Stimulated activated CD8-positive, alpha-beta memory T cell treated with anti-CD3 and anti-CD28 coated beads, Interleukin-4, amount 100 ng/mL, for 4 hours (primary cell): ENCODE measurements around the gene NPPA.
A peak's percentile ranks its signal among the peaks of the same experiment; 100 is the strongest.
"Not testable (repeated sequence)": the region's sequence is repeated elsewhere in the genome, so short reads cannot be mapped to it uniquely, and the experiment has no call there.

ENCODE experiments used
- DNase-seq, 2 donors: peaks; one replicate each; pipeline ENCODE4 v3.0.0-alpha.2; 2020; ENCODE audit warnings: low read depth in 2 of 2, low spot score in 1 of 2

NPPA gene

GRCh38 chr1:11813021-11813420 lies 34.6 kb downstream of the NPPA start:
- DNase-seq = no peak

DNA sequence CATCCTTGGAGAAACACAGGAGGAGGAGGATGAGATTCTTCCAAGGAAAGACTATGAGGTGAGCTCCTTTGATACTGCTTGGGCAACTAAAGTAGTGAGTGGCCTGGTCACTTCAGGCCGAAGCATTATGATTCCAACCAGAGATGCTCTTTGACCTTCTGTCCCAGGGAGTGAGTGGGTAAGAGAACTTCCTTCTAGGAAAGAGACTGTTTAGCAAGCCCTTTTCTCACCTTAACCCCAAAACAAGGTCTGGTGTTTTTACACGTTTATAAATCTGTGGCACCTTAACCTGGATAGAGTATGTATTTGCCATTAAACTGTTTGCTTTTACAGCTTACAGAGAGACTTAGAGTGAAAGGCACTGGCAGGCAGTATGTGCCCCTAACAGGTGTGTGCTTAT lies 40.5 kb downstream of the NPPA start:
- no peak for DNase-seq

DNA sequence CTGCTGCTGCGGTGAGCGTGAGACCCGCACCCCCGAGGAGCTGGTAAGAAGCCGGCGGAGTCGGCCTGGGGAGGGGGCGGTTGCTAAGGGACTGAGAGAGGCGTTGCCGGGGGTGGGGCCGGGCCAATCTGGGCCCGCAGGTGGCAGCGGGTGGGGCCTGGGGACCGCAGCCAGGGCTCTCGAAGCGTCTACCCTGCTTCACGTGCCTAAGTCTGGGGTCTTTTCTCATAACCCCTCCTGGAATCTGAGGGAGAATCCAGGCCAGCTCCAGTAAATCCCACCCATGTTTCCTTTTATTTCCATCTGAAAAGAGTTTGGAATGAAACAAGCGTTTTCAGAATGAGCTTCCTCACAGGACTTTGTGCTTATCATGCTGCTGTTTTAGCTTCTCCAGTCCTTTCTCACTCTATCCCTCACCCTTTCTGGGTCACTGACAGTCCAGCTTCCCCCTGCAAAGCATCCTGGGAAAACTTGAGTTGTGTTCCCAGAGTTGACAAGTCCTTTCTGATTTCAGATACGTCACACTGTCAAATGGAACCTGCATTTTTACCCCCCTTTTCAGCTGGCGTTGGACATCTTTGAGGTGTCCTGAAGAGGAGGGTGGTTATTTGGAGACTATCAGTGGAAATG lies 41.2 kb downstream of the NPPA start:
- no peak for DNase-seq

- peak; percentile 93 to 97 for DNase-seq
These were observed 41.9 kb downstream of the NPPA start, which contains the start of the genes CLCN6 and MTHFR for GRCh38 chr1:11805422-11806306. Gene CLCN6 (plus strand): TSS chr1:11806191. CDS start chr1:11806263, 72 bp downstream. Gene MTHFR (minus strand): TSS chr1:11805964. CDS start chr1:11803116, 2,848 bp downstream.

DNA sequence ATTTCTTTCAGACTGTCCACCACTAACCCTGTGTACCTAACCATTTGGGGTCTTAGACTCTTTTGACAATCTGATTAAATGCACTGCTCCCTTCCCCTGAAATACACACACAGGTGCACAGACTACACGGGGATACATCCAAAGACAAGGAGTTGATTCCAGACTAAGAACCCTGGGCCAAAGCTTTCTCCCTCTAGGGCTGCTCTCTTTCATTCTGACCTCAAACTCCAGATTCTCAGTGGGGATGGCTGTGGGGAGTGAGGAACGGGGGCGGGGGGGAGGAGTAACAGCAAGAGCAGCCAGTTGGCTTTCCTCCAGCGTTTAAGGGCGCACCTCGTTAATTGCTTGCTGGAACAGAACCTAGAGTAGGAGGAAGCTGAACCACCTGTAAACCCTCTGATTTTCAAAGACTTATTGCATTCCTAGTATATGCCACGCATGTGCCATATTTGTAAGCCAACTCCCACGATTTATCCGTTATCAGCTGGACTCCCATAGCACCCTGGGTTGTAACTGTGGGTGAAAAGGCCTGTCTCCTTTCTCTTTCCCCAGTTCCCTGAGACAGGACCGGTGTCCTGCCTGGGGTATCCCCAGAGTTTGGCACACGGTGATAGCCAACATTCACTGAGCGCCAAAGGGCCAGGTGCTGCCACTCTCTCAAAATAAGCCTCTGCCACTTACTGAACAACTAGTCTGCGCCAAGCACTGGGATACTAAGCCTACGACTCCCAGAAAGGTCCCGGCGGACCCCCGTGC lies 42.7 kb downstream of the NPPA start:
- DNase-seq = no peak

- not testable (repeated sequence) for DNase-seq
These were observed 43.5 kb downstream of the NPPA start for GRCh38 chr1:11803924-11804665.

- DNase-seq = peak; percentile 40 to 57
These were observed 44.4 kb downstream of the NPPA start for GRCh38 chr1:11802973-11803885.

DNA sequence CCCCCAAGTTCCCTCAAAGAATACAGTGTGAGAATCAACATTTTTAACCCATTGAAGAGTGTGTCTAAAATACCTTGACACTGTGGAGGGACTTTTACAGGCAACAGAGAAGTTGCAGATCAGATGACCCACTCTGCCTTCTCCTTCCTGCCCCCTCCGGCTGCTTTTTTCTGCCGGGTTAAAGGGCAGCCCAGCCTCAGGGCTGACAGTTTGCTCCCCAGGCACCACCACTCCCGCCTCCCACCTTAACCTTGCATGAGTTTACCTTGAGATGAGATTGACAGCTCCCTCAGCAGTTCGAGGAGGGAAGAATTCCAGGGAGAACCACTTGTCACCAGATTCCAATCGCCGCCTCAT lies 45.0 kb downstream of the NPPA start:
- no peak for DNase-seq

DNA sequence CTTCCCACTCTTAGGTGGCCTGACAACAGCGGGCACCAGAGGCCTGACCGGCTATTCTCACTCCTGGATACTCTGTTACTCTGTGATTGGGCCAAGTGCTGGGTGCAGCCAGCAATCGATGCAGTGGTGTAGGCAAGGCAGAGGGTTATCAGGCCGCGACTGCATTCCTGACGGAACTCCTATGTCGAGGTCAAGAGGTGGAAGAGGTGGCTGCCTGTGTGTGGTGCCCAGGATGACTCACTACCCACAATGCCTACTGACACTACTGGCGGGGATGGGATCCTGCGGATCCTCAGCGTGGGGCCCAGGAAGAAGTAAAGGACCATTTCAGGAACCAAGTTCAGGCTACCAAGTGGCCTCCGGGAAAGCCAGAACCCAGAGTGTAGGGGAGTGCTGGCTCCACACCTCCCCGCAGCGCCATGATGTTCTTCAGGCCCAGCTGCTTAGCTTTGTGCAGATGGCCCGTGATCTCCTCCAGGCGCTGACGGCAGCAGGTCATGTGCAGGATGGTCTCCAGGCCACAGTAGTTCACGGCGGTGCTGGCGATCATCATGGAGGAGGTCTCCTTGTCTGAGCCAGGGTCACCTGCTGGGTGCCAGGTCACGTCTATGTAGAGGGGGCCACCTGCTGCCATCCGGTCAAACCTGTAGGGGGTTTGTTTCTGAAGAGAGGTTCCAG lies 46.7 kb downstream of the NPPA start:
- no peak for DNase-seq

DNA sequence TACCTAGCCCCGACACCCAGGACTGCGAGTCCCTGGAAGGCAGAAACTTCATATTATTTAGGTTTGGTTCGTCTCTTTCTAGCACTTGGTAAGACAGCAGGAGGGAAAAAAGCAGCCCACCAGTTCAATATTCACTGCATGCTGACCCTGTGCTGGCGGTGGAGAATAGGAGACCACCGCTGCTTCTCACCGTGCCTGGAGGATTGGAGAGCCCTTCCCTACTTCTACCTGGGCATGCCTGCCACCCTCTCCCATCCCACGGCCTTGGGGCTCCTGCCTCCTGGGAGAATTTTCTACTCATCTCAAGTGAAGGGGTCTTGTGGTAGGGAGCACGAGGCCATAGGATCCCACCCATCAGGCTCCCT lies 47.2 kb downstream of the NPPA start:
- no peak for DNase-seq

DNA sequence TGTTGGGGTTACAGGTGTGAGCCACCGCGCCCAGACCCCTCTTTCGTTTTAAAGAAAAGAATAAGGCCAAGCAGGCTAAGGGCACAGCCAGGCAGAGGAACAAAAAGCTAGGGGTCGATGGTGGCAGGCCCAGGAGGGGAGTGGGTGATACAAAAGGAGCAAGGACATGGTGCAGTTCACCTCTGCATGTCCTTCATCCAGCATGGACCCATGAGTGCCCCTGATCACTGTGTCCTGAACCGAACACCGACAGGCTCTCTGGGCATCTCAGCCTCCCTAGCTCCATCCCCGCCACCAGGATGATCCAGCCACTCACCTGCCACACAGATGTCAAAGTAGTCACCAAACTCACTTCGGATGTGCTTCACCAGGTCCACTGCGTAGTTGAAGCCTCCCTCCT lies 47.7 kb downstream of the NPPA start:
- DNase-seq = no peak

- DNase-seq = no peak
These were observed 48.5 kb downstream of the NPPA start for GRCh38 chr1:11799099-11799498.

DNA sequence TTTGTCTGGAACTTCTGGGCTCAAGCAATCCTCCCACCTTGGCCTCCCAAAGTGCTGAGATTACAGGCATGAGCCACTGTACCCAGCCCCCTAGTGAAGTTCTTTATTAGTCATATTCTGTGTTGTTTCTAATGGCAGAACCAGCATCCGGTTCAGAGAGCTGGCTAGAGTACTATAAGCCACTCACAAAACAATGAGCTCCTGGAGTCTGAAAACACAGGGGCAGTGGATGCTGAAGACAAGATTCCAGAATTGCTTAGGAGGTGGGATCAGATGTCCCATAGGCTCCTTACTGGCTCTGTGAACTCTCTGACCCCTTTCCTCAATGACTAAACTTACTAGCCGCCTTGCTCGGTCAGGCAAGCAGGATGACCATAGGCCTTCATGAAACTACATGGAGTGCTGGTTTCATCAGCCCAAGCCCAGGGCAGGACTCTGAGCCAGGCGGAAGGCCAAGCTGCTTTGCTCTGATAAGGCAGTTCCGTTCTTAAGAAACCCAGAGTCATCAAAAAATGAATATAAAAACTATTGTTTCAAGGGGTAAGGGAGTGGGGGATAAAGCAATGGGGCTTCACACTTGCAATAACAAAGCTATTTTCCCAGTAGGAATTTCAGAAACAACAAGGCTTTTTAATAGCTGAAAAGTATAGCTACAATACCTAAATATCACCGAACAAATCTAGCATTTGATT lies 49.9 kb downstream of the NPPA start:
- DNase-seq = no peak

DNA sequence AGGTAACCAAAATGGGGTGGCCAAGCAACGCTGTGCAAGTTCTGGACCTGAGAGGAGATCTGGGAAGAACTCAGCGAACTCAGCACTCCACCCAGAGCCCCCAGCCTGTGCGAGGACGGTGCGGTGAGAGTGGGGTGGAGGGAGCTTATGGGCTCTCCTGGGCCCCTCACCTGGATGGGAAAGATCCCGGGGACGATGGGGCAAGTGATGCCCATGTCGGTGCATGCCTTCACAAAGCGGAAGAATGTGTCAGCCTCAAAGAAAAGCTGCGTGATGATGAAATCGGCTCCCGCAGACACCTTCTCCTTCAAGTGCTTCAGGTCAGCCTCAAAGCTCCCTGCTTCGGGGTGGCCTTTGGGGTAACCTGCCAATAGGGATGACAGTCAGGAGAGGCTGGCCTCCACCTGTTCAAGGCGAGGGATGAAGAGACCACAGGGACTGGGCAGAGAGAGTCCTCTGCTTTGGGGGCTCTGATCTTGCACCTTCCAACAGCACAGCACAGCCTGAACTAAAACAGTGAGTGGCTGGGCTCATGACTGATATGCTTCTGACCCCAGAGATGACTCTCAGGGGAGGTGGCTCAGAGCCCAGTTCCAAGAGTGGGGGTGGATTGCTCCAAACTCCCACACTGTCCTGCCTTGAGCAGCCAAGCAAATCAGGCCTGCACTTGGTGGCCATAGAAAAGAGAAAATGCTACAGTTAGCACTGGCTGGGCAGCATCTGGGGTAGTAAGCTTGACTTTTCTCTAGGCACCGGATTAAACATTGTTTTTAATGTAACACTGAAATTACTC lies 51.4 kb downstream of the NPPA start:
- DNase-seq = no peak
